Cardiac ventricle fibroblast (primary cell): ENCODE measurements around the gene RSRC1. TPM values are rescaled to one million over a fixed set of nuclear protein-coding genes. Genes with fewer than 3 reads are reported as not detected.

ENCODE experiments used
- total RNA-seq: library from RNA; depleted of rRNA; stranded (reverse); fragments of >200 nt; gene quantifications from 2 replicates; pipeline ENCODE4 v1.2.3, GENCODE V29; 2015

The RSRC1 gene, protein sequence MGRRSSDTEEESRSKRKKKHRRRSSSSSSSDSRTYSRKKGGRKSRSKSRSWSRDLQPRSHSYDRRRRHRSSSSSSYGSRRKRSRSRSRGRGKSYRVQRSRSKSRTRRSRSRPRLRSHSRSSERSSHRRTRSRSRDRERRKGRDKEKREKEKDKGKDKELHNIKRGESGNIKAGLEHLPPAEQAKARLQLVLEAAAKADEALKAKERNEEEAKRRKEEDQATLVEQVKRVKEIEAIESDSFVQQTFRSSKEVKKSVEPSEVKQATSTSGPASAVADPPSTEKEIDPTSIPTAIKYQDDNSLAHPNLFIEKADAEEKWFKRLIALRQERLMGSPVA
- 20.9 and 25.5 TPM in 2 replicates for total RNA-seq

DNA sequence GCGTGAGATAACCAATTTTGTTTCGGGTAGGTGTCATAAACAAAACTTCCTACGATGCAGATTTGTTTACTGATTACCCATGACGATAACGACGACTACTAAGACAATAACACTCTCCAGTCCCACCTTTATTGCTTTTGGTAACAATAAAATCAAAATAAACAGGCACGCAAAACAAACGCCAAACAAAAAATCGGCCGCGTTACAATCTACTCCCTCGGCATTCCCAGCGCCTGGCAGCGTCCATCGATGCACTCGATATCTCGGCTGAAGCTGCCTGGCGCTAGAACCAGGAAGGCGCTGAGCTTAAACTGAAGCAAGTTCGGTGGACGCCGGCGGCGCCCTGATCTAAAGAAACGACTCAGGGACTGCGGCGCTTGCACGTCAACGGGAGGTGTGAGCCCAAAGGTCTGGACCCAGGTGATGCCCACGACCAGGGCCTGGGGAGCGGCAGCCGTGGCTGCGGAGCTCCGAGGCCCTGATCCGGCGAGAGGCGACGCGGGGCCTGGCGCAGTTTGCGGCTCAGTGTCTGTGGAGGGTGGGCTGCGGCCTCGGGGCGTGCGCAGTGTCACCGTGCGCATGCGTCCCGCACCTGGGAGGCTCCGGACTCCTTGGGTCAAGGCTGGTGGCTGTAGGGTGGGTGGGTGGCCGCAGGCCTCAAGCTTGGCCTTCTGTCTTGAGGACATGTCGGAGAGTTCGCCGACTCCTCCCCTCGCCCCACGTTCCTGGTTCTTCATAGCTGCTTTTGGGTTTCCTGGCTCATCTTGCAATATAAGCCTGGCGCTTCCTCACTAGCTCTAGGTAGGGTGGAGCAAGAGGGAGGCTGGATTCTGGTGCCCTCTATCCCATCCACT, at the start of gene RSRC1:
Gene RSRC1 (plus strand): TSS at position 286 of the 854 bp plus-strand sequence. CDS start 12,016 bp downstream, outside the sequence.

DNA sequence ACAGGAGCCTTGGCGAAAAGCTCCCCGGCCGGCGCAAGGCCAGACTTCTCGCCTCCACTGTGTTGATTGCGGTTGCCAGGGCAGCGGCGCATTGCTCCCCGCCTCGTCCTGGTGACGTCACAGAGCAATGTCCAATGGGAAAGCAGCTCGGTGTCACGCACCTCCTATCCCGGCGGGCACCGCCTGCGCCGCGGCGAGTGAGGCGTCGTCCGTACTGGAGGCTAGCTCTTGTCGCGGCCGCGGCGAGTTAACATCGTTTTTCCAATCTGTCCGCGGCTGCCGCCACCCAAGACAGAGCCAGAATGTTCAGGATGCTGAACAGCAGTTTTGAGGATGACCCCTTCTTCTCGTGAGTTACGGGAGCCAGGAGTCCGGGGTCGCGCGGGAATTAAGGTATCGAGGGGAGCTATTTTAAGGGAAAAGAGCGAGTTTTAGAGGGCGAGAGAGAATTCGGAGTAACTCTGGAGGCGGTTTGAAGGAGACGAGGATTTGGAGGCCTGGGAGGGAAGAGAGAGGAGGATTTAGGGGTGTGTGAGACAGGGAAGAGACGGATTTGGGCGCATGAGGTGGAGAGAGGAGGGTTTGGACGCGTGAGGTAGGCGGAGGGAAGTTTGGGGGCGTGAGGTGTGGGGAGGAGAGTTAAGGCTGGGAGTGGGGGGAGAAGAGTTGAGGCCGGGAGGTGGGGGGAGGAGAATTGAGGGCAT, 461.3 kb downstream of the RSRC1 start, which contains the start of gene MLF1:
Gene MLF1 (plus strand): TSS at position 196 of the 704 bp plus-strand sequence. CDS start 107 bp downstream, at position 303.

Other genes starting within 250 kb of the RSRC1 start
- 2.8 and 5.2 TPM in 2 replicates for gene SHOX2, start 3.7 kb upstream of the RSRC1 start, total RNA-seq